Cardiac muscle cell (in vitro differentiated cells and primary cell): ENCODE data around the gene PITPNC1. TPM values are rescaled to one million over a fixed set of nuclear protein-coding genes. Genes with fewer than 3 reads are reported as not detected.

ENCODE experiments used
- DNase-seq, 2 donors: peaks; one replicate each; pipeline versions ENCODE4 v3.0.0 to v3.0.0-alpha.2; 2010 to 2017; ENCODE audit warnings: low read depth in 1 of 2, low spot score in 1 of 2
- H3K27ac ChIP-seq: fragments of 200-600 bp; sonication (generic); 2 replicates; pipeline ENCODE4 v1.5.1; 2016
- H3K27me3 ChIP-seq: fragments of 200-600 bp; sonication (generic); 2 replicates; pipeline ENCODE4 v1.6.0; 2016; ENCODE audit warnings: control low read depth
- H3K36me3 ChIP-seq: fragments of 200-600 bp; sonication (generic); 2 replicates; pipeline ENCODE4 v1.5.1; 2016; ENCODE audit warnings: control low read depth
- H3K4me1 ChIP-seq: fragments of 200-600 bp; sonication (generic); 2 replicates; pipeline ENCODE4 v1.8.1; 2017; ENCODE audit warnings: low read depth, mild to moderate bottlenecking, mixed run types
- H3K4me3 ChIP-seq: fragments of 200-600 bp; sonication (generic); 2 replicates; pipeline ENCODE4 v1.5.1; 2016; ENCODE audit warnings: mild to moderate bottlenecking
- H3K9me3 ChIP-seq: fragments of 200-600 bp; sonication (generic); 2 replicates; pipeline ENCODE4 v1.5.1; 2017; ENCODE audit warnings: low read depth, mild to moderate bottlenecking, control low read depth
- CTCF ChIP-seq: IDR thresholded peaks from 2 replicates; pipeline ENCODE4 v1.5.1; 2012; ENCODE audit warnings: low read depth, mild to moderate bottlenecking, low read length
- polyA plus RNA-seq: library from polyadenylated mRNA; unstranded; fragments of >200 nt; fragmentation: Nextera tagmentation; extraction: Ambion mirVana; gene quantifications from 2 replicates; pipeline ENCODE4 v1.2.1, GENCODE V29; 2016
- total RNA-seq: library from RNA; depleted of rRNA; stranded (reverse); fragments of >200 nt; gene quantifications from 2 replicates; pipeline ENCODE4 v1.2.3, GENCODE V29; 2016

The PITPNC1 gene
- total and polyA plus RNA-seq, 2 experiments from 2014 or later, result 4.8 to 5.7 TPM

GRCh38 chr17:67570797-67571196 lies 193.7 kb downstream of the PITPNC1 start:
- no peak for TF ChIP-seq CTCF
- peaks cover 11% of the 10 kb centered on the region for H3K4me1 ChIP-seq
- no peak for DNase-seq
- H3K4me3 ChIP-seq, result no peak overlapping the region
- no peaks in the 10 kb centered on the region for H3K27me3 ChIP-seq
- H3K36me3 ChIP-seq, result no peaks in the 10 kb centered on the region
- H3K27ac ChIP-seq, result no peak overlapping the region
- no peaks in the 10 kb centered on the region for H3K9me3 ChIP-seq

- H3K27ac ChIP-seq, result no peak overlapping the region
- H3K36me3 ChIP-seq, result no peaks in the 10 kb centered on the region
- H3K4me1 ChIP-seq, result peaks cover 11% of the 10 kb centered on the region
- no peak for TF ChIP-seq CTCF
- H3K9me3 ChIP-seq, result no peaks in the 10 kb centered on the region
- no peaks in the 10 kb centered on the region for H3K27me3 ChIP-seq
- no peak for DNase-seq
- no peak overlapping the region for H3K4me3 ChIP-seq
These were observed 194.4 kb downstream of the PITPNC1 start for GRCh38 chr17:67571478-67571877.

- peaks cover 3% of the 10 kb centered on the region for H3K4me1 ChIP-seq
- H3K27ac ChIP-seq, result no peak overlapping the region
- no peak for TF ChIP-seq CTCF
- no peaks in the 10 kb centered on the region for H3K27me3 ChIP-seq
- no peak overlapping the region for H3K4me3 ChIP-seq
- DNase-seq, result no peak
- no peaks in the 10 kb centered on the region for H3K36me3 ChIP-seq
- H3K9me3 ChIP-seq, result no peaks in the 10 kb centered on the region
These were observed 197.0 kb downstream of the PITPNC1 start for GRCh38 chr17:67573987-67574657.

- H3K27ac ChIP-seq, result no peak overlapping the region
- no peak overlapping the region for H3K4me3 ChIP-seq
- H3K9me3 ChIP-seq, result no peaks in the 10 kb centered on the region
- no peak for DNase-seq
- no peaks in the 10 kb centered on the region for H3K36me3 ChIP-seq
- no peak for TF ChIP-seq CTCF
- no peaks in the 10 kb centered on the region for H3K4me1 ChIP-seq
- no peaks in the 10 kb centered on the region for H3K27me3 ChIP-seq
These were observed 197.7 kb downstream of the PITPNC1 start for GRCh38 chr17:67574658-67575293.

- no peaks in the 10 kb centered on the region for H3K27me3 ChIP-seq
- no peak for TF ChIP-seq CTCF
- no peaks in the 10 kb centered on the region for H3K9me3 ChIP-seq
- no peak for DNase-seq
- no peaks in the 10 kb centered on the region for H3K36me3 ChIP-seq
- no peak overlapping the region for H3K4me3 ChIP-seq
- H3K27ac ChIP-seq, result no peak overlapping the region
- H3K4me1 ChIP-seq, result no peaks in the 10 kb centered on the region
These were observed 198.2 kb downstream of the PITPNC1 start for GRCh38 chr17:67575325-67575724.
